Mammary epithelial cell (primary cell): ENCODE data around the gene SIRT2.

Experiments used
- CTCF ChIP-seq, 2 donors: IDR thresholded peaks in 1 of 2; conservative IDR thresholded peaks in 1 of 2; 2 replicates each; pipeline ENCODE4 v1.5.1; 2011 to 2012; ENCODE audit warnings: inconsistent platforms in 2 of 2, low read length in 2 of 2, mild to moderate bottlenecking in 2 of 2, control low read depth in 1 of 2, low read depth in 1 of 2; ENCODE audit not compliant: insufficient read depth in 1 of 2; ENCODE audit errors: extremely low read depth in 1 of 2
- EZH2 ChIP-seq: IDR thresholded peaks from 2 replicates; pipeline ENCODE4 v1.6.1; 2012; ENCODE audit warnings: low read length, inconsistent platforms, borderline replicate concordance

GRCh38 chr19:38875656-38876395, 23.6 kb downstream of the SIRT2 start:
- TF ChIP-seq CTCF (conservative IDR thresholded peaks at IDR 0.05 in 1 of 2, IDR thresholded peaks at IDR 0.05 in 1 of 2; ENCODE audit: extremely low read depth in 1 of 2, insufficient read depth in 1 of 2, low read depth in 1 of 2, low read length in 2 of 2) (no peak), EZH2 (no peak)
